Memory B cell (primary cell): ENCODE results near the gene FAM9C.

Experiments
- ATAC-seq: fragments of 150-1000 bp; cut with Tn5 transposase; 2 replicates; pipeline ENCODE4 v1.10.0; 2021; ENCODE audit warnings: low read depth, mild to moderate bottlenecking, moderate library complexity
- DNase-seq, 2 donors: peaks; one replicate each; pipeline ENCODE4 v3.0.0; 2022; ENCODE audit warnings: low spot score in 2 of 2
- H3K27ac Mint-ChIP-seq: one replicate; pipeline ENCODE4 v1.8.0; 2022; ENCODE audit warnings: mild to moderate bottlenecking, moderate library complexity, mixed read lengths
- H3K27me3 Mint-ChIP-seq: one replicate; pipeline ENCODE4 v1.8.0; 2022; ENCODE audit warnings: mixed read lengths
- H3K36me3 Mint-ChIP-seq: one replicate; pipeline ENCODE4 v1.8.0; 2022; ENCODE audit warnings: mild to moderate bottlenecking, mixed read lengths
- H3K4me1 Mint-ChIP-seq: one replicate; pipeline ENCODE4 v1.8.0; 2022; ENCODE audit warnings: mixed read lengths
- H3K4me3 Mint-ChIP-seq: one replicate; pipeline ENCODE4 v1.8.0; 2022; ENCODE audit warnings: mild to moderate bottlenecking, moderate library complexity, mixed read lengths
- H3K9me3 Mint-ChIP-seq: one replicate; pipeline ENCODE4 v1.8.0; 2022; ENCODE audit warnings: mixed read lengths

FAM9C gene

DNA sequence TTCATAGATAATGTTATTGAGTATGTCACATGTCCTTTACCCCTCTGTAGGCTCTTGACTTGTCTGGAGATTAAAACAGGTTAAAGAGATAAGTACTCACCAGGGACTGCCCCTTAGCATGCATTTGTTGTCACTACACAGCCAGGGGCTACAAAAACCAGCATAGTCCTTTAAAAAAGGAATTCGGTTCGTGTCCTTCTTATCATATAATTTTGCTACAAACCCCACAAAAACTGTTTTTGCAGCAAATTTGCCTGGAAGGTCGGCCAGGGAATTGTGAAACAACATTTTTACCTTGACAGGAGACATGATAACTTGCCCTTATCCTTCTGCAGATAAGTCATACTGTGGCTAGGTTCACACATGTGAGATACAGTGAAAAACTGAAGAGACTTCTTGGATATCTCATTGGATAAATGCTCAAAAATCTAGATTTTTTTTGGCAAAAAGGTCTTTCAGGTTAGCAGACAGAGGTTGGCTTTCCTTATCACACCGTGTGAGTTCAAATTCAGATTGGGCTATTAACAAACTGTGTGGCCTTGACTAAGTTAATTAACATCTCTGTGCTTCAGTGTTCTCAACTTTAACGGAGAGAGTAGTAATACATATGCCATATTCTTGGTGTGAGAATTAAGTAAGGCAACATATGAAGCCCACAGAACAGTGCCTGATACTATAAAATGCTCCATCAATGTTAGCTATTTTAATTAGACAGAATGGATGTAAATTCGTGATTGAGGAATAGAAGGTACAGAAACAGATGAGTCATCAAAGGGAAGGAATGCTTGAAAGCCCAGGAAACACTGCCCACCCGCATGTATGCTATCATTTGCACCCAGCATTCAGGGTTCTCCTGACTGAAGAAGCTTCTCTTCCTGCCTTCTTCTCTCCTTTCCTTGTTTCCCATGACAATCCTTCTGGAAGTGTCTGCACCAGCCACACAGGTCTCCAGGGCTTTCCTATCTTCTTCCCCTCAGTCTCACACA lies 30.0 kb downstream of the FAM9C start:
- H3K27ac Mint-ChIP-seq: peak overlapping the region; percentile 95
- peaks cover 31% of the 10 kb centered on the region for H3K4me1 Mint-ChIP-seq
- no peaks in the 10 kb centered on the region for H3K27me3 Mint-ChIP-seq
- no peaks in the 10 kb centered on the region for H3K9me3 Mint-ChIP-seq
- DNase-seq (no peak), ATAC-seq (peak; percentile 34)
- no peaks in the 10 kb centered on the region for H3K36me3 Mint-ChIP-seq
- H3K4me3 Mint-ChIP-seq: no peak overlapping the region

DNA sequence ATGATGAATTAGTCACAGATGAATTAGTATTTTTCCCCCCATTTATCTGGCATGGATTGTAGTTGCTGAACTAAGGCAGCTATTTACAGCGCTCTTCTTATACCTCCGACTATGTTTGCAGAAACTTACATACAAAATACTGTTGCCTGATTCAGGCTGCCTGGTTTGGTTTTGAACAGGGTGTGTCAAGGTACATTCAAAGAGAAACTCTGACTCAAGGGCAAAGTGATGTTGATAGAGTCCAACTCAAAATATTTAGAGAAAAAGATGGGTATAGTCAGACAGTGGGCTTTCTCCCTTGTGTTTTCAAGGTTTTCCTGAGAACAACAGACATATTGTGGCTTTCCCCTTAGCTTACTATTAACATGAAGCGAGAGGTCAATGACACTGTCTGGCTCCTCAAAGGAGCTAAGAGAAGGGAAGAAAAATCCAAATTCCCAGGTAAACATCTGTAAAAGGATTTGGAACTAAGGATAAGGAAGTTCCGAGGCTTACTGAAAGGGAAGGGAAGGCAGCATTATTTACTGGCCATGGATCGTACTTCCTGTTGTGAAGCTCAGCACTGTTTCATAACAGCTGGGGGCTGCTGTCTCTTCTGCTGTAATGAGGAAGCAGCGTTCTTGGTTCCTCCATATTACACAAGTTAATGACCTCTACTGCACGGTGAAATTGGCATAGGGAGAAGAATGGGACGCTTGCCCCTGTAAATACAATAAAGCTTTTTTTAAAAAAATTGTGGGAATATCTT lies 30.9 kb downstream of the FAM9C start:
- H3K27me3 Mint-ChIP-seq: no peaks in the 10 kb centered on the region
- H3K9me3 Mint-ChIP-seq: no peaks in the 10 kb centered on the region
- H3K27ac Mint-ChIP-seq: peak overlapping the region; percentile 95
- peak overlapping the region; percentile 64 for H3K4me3 Mint-ChIP-seq
- no peaks in the 10 kb centered on the region for H3K36me3 Mint-ChIP-seq
- H3K4me1 Mint-ChIP-seq: peaks cover 31% of the 10 kb centered on the region
- ATAC-seq (peak; percentile 98), DNase-seq (peak in 1 of 2 donors; percentile 12)

DNA sequence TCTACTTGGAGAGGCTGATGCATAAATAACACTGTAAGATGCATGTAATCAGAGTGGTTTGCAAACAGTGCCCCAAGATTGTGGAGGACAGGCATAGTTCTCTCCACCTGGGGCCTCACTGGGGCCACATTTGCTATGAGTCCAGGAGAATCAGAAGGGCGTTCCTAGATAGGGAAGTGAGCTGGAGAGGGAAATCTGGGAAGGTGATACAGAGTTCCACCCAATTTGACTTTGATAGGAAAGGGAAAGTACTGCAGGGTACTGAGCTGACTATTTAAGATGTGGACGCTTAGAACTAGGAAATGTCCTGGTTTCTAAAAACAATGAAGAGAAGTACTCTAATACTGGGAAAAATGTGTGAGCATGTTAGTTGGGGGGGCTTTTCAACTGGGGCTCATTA lies 33.9 kb downstream of the FAM9C start:
- peak overlapping the region; percentile 77 for H3K27ac Mint-ChIP-seq
- ATAC-seq (no peak), DNase-seq (no peak)
- H3K4me1 Mint-ChIP-seq: peaks cover 31% of the 10 kb centered on the region
- no peaks in the 10 kb centered on the region for H3K9me3 Mint-ChIP-seq
- no peak overlapping the region for H3K4me3 Mint-ChIP-seq
- H3K27me3 Mint-ChIP-seq: no peaks in the 10 kb centered on the region
- no peaks in the 10 kb centered on the region for H3K36me3 Mint-ChIP-seq

DNA sequence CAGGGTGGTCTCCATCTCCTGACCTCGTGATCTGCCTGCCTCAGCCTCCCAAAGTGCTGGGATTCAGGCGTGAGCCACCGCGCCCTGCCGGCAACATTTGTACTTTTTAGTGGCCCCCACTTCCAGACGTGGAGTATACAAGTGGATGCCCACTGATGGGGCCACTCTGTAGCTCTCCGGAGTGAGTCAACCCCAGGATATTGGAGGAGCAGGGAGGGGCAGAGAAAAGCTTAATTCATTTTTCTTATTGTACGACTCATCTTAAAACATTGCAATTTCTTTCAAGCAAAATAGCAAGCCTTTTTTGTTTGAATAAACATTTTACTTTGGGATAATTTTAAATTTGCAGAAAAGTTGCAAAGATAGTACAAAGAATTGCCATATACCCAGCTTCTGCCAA lies 34.6 kb downstream of the FAM9C start:
- no peaks in the 10 kb centered on the region for H3K36me3 Mint-ChIP-seq
- peaks cover 33% of the 10 kb centered on the region for H3K4me1 Mint-ChIP-seq
- no peak overlapping the region for H3K27ac Mint-ChIP-seq
- no peak for ATAC-seq
- no peaks in the 10 kb centered on the region for H3K9me3 Mint-ChIP-seq
- H3K27me3 Mint-ChIP-seq: no peaks in the 10 kb centered on the region
- H3K4me3 Mint-ChIP-seq: no peak overlapping the region
- no peak for DNase-seq

DNA sequence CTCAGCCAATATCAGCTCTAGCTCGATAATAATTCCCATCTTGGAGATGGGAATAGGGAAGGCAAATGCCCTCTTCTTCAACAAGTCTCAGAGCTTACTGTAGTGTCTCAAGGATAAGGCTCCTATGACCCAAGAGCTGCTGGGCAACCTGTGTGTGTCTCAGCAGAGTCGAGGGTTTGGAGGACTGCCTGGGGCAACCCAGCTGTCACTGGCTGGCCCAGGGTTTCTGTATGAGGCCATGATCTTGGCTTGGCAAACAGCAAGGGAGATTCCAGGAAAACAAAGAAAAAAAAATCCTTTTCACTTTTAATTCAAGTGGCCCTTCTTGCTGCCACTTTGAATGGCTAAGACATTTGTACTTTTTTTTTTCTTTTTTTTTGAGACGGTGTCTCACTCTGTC lies 35.1 kb downstream of the FAM9C start:
- Mint-ChIP-seq H3K4me3 (no peak overlapping the region), H3K36me3 (no peaks in the 10 kb centered on the region), H3K27ac (peak overlapping the region; percentile 45), H3K4me1 (peaks cover 34% of the 10 kb centered on the region), H3K27me3 (no peaks in the 10 kb centered on the region), H3K9me3 (no peaks in the 10 kb centered on the region)
- ATAC-seq (no peak), DNase-seq (no peak)

DNA sequence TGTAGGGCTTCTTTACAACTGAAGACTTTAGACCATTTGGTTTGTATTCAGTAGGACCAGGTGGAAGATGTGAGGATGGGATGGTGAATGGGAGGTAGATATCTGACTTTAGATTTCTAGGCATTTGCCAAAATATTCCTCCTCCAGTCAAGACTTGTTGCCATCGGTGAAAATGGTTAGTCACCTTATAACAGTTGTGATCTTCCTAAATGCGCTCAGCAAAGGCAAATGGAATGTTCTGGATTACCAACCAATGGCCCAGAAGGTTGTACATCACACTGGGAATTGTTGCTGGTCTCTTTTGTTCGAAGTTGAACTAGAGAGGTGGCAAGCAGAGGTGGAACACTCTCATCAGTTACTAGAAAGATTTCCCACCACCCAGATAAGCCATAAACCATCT lies 35.6 kb downstream of the FAM9C start:
- peak overlapping the region; percentile 45 for H3K27ac Mint-ChIP-seq

DNA sequence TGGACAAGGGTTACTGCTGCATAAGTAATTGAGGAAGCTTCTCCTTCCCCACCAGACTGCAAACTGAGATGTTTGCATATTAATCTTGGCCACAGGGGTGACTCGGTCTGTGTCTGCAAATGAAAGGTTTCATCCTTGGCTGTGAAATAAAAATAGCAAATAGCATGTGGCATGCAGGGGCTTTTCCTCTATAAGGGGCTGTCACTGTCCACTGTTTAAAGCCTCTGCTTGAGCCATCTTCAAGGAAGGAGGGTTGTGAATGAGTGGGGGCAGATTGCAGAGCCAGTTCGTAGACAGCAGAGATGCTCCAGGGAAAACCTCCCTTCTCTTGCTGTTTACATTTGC lies 36.3 kb downstream of the FAM9C start:
- H3K9me3 Mint-ChIP-seq: no peaks in the 10 kb centered on the region
- no peaks in the 10 kb centered on the region for H3K36me3 Mint-ChIP-seq
- H3K4me3 Mint-ChIP-seq: peak overlapping the region; percentile 58
- peak overlapping the region; percentile 45 for H3K27ac Mint-ChIP-seq
- ATAC-seq: peak; percentile 60
- H3K27me3 Mint-ChIP-seq: no peaks in the 10 kb centered on the region
- DNase-seq: peak in 1 of 2 donors; percentile 16
- H3K4me1 Mint-ChIP-seq: peaks cover 30% of the 10 kb centered on the region

More for the DNA sequence above, 35.6 kb downstream of the FAM9C start:
- Mint-ChIP-seq H3K36me3 (no peaks in the 10 kb centered on the region), H3K4me3 (no peak overlapping the region), H3K4me1 (peaks cover 34% of the 10 kb centered on the region), H3K27me3 (no peaks in the 10 kb centered on the region), H3K9me3 (no peaks in the 10 kb centered on the region)
- ATAC-seq (no peak), DNase-seq (no peak)

DNA sequence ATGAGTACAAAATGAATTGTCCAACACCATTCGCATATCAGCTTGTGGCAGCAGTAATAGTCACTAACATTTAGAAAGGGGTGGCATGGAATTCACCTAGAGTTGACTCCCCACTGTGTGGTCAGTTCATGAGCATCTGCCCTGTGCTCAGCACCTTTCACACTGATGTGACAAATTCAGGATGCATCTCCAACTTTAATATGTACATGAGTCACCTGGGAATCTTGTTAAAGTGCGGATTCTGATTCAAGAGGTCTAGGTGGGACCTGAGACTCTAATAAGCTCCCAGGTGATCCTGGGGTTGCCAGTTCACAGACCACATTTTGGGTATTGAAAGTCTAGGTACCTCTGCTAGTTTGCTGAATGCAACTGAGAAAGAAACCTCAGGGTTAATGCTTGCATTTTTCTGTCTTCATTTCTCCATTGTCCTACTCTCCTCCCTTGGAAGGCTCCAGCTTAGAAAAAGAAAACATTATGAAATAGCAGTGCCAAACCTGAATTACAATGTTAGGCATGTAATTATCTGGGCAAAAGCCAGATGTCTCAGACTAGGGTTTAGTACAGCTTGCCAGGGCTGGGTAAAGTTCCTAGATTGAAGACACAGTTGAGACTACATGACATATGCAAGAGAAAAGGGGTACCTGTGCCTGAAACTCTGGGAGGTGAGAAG lies 36.8 kb downstream of the FAM9C start:
- H3K4me3 Mint-ChIP-seq: peak overlapping the region; percentile 58
- H3K4me1 Mint-ChIP-seq: peaks cover 28% of the 10 kb centered on the region
- no peaks in the 10 kb centered on the region for H3K9me3 Mint-ChIP-seq
- peak overlapping the region; percentile 45 for H3K27ac Mint-ChIP-seq
- DNase-seq: no peak
- no peaks in the 10 kb centered on the region for H3K36me3 Mint-ChIP-seq
- no peak for ATAC-seq
- H3K27me3 Mint-ChIP-seq: no peaks in the 10 kb centered on the region

DNA sequence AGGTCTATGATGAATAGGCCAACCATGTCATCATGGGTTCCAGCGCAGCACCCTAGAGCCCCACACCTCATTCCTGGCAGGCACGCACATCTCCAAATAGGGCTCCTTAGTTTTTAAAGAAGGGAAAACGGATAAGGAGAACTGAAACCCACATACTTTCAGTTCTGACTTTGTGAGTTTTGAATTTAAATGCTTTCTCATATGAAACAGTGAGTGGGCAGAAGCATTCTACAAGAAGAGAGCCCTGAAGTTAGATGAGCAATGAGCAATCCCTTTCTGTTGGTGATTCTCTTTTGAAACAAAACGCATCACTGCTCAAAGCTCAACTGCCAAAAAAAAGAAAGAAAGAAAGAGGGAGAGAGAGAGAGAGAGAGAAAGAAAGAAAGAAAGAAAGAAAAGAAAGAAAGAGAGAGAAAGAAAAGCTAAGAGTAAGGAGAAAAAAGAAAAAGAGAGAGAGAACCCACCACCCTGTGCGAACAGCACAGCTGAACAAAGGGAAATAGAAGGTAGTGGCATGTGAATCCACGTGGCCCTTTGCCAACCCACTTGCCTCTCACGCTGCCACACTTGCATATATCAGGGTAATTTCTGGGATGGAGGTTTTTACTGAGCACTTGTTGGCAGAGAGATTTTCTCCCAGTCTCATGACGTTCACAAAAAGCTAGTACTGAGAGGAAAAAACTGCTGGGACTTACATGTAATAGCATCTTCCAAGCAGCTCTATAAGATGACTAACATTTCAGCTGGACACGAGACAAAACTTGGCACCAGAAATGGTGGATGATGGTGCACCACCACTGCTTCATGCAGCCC lies 38.6 kb downstream of the FAM9C start:
- ATAC-seq (peak; percentile 70), DNase-seq (no peak)
- no peaks in the 10 kb centered on the region for H3K9me3 Mint-ChIP-seq
- H3K4me3 Mint-ChIP-seq: peak overlapping the region; percentile 86
- H3K27me3 Mint-ChIP-seq: no peaks in the 10 kb centered on the region
- H3K27ac Mint-ChIP-seq: peak overlapping the region; percentile 85
- peaks cover 30% of the 10 kb centered on the region for H3K4me1 Mint-ChIP-seq
- no peaks in the 10 kb centered on the region for H3K36me3 Mint-ChIP-seq

DNA sequence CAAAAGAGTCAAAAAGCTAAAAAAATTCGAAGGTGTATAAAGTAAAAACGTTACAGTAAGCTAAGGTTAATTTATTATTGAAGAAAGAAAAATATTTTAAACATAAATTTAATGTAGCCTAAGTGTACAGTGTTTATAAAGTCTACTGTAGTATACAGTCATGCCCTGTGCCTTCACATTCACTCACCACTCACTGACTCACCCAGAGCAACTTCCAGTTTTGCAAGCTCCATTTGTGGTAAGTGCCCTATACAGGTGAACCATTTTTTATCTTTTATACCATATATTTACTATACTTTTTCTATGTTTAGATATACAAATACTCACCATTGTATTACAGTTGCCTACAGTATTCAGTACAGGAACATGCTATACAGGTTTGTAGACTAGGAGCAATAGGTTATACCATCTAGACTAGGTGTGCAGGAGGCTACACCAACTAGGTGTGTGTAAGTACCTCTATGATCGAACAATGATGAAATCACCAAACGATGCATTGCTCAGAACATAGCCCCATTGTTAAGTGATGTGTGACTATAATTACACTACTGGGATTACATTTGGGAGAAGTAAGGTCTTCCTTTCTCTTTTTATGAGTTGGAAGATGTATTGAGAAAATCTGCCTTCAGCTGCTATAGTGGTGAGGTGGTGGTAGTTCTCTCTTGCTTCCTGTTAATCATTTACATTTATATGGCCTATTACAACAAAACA lies 42.3 kb downstream of the FAM9C start:
- H3K4me1 Mint-ChIP-seq: peaks cover 36% of the 10 kb centered on the region
- H3K27ac Mint-ChIP-seq: no peak overlapping the region
- no peak overlapping the region for H3K4me3 Mint-ChIP-seq

DNA sequence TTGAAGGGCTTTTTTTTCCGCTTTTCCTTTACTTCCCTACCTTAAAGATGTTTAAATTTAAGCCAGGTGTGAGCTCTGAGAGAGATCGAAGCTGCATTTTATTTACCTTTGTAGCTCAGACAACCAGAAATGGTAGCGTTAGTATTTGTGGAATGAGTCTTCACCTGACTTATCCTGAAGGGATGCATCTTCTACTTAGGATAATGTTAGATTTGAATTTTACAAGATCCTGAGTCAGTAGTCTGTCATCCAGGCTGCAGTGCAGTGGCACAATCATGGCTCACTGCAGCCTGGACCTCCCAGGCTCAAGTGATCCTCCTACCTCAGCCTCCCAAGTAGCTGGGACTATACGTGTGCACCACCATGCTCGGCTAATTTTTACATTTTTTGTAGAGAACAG lies 43.3 kb downstream of the FAM9C start:
- Mint-ChIP-seq H3K9me3 (no peaks in the 10 kb centered on the region), H3K4me1 (peaks cover 35% of the 10 kb centered on the region), H3K27ac (peak overlapping the region; percentile 87), H3K36me3 (no peaks in the 10 kb centered on the region), H3K27me3 (no peaks in the 10 kb centered on the region), H3K4me3 (peak overlapping the region; percentile 34)
- DNase-seq: no peak
- ATAC-seq: no peak

More for the DNA sequence above, 42.3 kb downstream of the FAM9C start:
- no peak for DNase-seq
- no peaks in the 10 kb centered on the region for H3K36me3 Mint-ChIP-seq
- no peak for ATAC-seq
- H3K27me3 Mint-ChIP-seq: no peaks in the 10 kb centered on the region
- no peaks in the 10 kb centered on the region for H3K9me3 Mint-ChIP-seq

DNA sequence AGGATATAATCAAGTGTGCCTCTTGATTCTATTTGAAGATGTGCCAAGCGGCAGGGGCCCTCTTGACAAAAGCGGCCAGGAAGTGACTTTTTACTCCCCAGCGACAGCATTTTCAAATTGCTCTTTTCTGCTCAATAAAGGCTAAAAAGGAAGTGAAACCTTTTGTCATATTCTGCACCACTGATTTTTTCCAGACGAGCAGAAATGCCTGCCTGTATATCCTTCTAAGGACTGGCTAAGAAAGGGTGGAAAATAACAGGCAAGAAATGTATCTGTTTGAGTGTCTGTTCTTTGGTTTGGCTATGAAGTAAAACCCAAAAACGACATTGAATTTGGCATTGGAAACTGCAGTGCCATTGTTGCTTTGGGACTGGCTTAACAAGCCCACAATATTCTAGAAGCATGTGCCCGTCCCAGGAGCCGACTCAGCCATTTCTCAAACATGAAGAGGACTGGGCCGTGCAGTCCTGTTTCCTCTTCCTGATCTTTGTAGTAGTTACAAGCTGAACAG lies 44.1 kb downstream of the FAM9C start:
- H3K27me3 Mint-ChIP-seq: no peaks in the 10 kb centered on the region
- H3K9me3 Mint-ChIP-seq: no peaks in the 10 kb centered on the region
- peaks cover 33% of the 10 kb centered on the region for H3K4me1 Mint-ChIP-seq
- DNase-seq (peak in 1 of 2 donors; percentile 31), ATAC-seq (peak; percentile 73)
- peak overlapping the region; percentile 74 for H3K4me3 Mint-ChIP-seq
- H3K27ac Mint-ChIP-seq: peak overlapping the region; percentile 87
- H3K36me3 Mint-ChIP-seq: no peaks in the 10 kb centered on the region

DNA sequence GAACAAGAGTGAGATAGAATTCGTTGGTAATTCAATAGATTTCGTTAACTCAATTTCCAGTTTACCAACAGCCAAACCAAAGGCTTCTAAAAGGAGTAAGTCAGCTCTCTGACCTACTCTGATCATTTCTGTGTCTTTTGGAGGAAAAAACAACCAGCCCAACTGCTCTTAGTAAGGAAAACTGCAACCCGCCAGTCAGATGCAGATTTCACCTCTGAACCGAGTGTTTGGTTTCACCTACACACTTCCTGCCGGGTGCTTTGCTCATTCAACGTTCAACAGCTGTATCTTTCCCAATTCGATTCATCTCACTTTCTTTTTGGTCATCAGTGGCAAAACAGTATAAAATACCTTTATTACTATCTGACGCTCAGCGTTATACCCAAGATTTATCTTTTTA lies 45.0 kb downstream of the FAM9C start:
- H3K4me3 Mint-ChIP-seq: peak overlapping the region; percentile 74
- H3K36me3 Mint-ChIP-seq: no peaks in the 10 kb centered on the region
- H3K27me3 Mint-ChIP-seq: no peaks in the 10 kb centered on the region
- peak overlapping the region; percentile 87 for H3K27ac Mint-ChIP-seq
- no peaks in the 10 kb centered on the region for H3K9me3 Mint-ChIP-seq
- peak; percentile 34 for ATAC-seq
- peaks cover 27% of the 10 kb centered on the region for H3K4me1 Mint-ChIP-seq
- no peak for DNase-seq
